Ovary (tissue), 3 donors: ENCODE results near the gene VSIG10L.

ENCODE experiments used
- CTCF ChIP-seq, 3 donors: fragments of 450-650 bp in 2 of 3; fragments of 200-600 bp in 1 of 3; IDR thresholded peaks; one replicate each; pipeline versions ENCODE4 v1.5.1 to v1.8.0; 2016 to 2022; ENCODE audit warnings: antibody characterized with exemption in 3 of 3, mild to moderate bottlenecking in 1 of 3
- EP300 ChIP-seq: sonication (generic); formaldehyde crosslinking; IDR thresholded peaks from one replicate; pipeline ENCODE4 v1.6.1; 2017; ENCODE audit warnings: antibody characterized with exemption
- POLR2A ChIP-seq: fragments of 450-650 bp; IDR thresholded peaks from one replicate; pipeline ENCODE4 v1.6.1; 2017; ENCODE audit warnings: antibody characterized with exemption, mild to moderate bottlenecking, moderate library complexity
- donor health status: DM: no; HTN: no; CAD: no.

- TF ChIP-seq POLR2A (no peak), CTCF (IDR thresholded peaks at IDR 0.05) (no peak), EP300 (no peak)
These were observed 35.5 kb upstream of the VSIG10L start for GRCh38 chr19:51377422-51377821.
